Memory B cell (primary cell): Measurements from ENCODE around the gene LUZP2.
"Not testable (repeated sequence)": the region's sequence is repeated elsewhere in the genome, so short reads cannot be mapped to it uniquely, and the experiment has no call there.

Source experiments
- ATAC-seq: fragments of 150-1000 bp; cut with Tn5 transposase; 2 replicates; pipeline ENCODE4 v1.10.0; 2021; ENCODE audit warnings: low read depth, mild to moderate bottlenecking, moderate library complexity
- DNase-seq, 2 donors: peaks; one replicate each; pipeline ENCODE4 v3.0.0; 2022; ENCODE audit warnings: low spot score in 2 of 2
- H3K27ac Mint-ChIP-seq: one replicate; pipeline ENCODE4 v1.8.0; 2022; ENCODE audit warnings: mild to moderate bottlenecking, moderate library complexity, mixed read lengths
- H3K27me3 Mint-ChIP-seq: one replicate; pipeline ENCODE4 v1.8.0; 2022; ENCODE audit warnings: mixed read lengths
- H3K36me3 Mint-ChIP-seq: one replicate; pipeline ENCODE4 v1.8.0; 2022; ENCODE audit warnings: mild to moderate bottlenecking, mixed read lengths
- H3K4me1 Mint-ChIP-seq: one replicate; pipeline ENCODE4 v1.8.0; 2022; ENCODE audit warnings: mixed read lengths
- H3K4me3 Mint-ChIP-seq: one replicate; pipeline ENCODE4 v1.8.0; 2022; ENCODE audit warnings: mild to moderate bottlenecking, moderate library complexity, mixed read lengths
- H3K9me3 Mint-ChIP-seq: one replicate; pipeline ENCODE4 v1.8.0; 2022; ENCODE audit warnings: mixed read lengths

The LUZP2 gene

DNA sequence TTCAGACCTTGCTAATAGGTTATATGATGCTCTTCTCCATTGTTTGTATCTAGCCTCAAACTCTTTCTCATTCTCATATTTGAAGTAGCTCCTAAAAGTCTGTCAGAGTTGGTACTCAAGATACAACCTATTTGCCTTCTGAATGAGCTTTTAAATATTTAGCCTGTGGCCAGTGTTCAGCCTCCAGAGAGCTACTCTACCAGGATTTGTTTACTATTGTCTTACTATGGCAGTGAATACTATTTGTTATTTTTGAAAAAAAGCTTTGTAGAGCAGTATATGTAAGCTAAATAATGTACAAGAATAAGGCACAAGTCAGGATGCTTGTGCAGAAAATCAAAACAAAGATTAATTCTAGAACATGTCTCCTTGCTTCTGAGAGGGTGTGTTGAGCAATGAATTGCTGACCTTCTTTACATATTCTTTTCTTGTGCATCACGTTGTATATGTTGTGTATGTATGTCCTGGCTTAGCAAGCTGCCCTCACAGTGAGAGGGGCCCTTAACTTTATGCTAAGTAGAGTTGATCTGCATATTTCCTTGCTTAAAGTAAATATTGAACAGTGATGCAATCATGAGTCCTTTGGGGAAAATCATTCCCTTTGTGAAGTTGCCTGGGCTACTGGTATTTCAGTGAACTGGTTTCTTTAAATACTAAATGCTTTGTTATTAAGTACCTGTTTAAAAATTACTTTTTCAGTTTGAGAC lies 438.0 kb downstream of the LUZP2 start:
- no peaks in the 10 kb centered on the region for H3K27me3 Mint-ChIP-seq
- no peaks in the 10 kb centered on the region for H3K36me3 Mint-ChIP-seq
- peaks cover 4% of the 10 kb centered on the region for H3K9me3 Mint-ChIP-seq
- H3K4me1 Mint-ChIP-seq: no peaks in the 10 kb centered on the region
- H3K27ac Mint-ChIP-seq: no peak overlapping the region
- no peak for DNase-seq
- ATAC-seq: no peak
- no peak overlapping the region for H3K4me3 Mint-ChIP-seq

GRCh38 chr11:24944891-24945290 lies 448.0 kb downstream of the LUZP2 start:
- H3K27ac Mint-ChIP-seq: no peak overlapping the region
- no peaks in the 10 kb centered on the region for H3K27me3 Mint-ChIP-seq
- peaks cover 2% of the 10 kb centered on the region for H3K9me3 Mint-ChIP-seq
- DNase-seq (no peak), ATAC-seq (no peak)
- no peaks in the 10 kb centered on the region for H3K36me3 Mint-ChIP-seq
- H3K4me3 Mint-ChIP-seq: no peak overlapping the region
- H3K4me1 Mint-ChIP-seq: no peaks in the 10 kb centered on the region

GRCh38 chr11:24949406-24949805 lies 452.6 kb downstream of the LUZP2 start:
- no peaks in the 10 kb centered on the region for H3K4me1 Mint-ChIP-seq
- H3K36me3 Mint-ChIP-seq: no peaks in the 10 kb centered on the region
- H3K9me3 Mint-ChIP-seq: peaks cover 3% of the 10 kb centered on the region
- H3K4me3 Mint-ChIP-seq: no peak overlapping the region
- no peak overlapping the region for H3K27ac Mint-ChIP-seq
- ATAC-seq (no peak), DNase-seq (no peak)
- no peaks in the 10 kb centered on the region for H3K27me3 Mint-ChIP-seq

- ATAC-seq: no peak
- Mint-ChIP-seq H3K9me3 (peaks cover 1% of the 10 kb centered on the region), H3K4me3 (no peak overlapping the region), H3K27ac (no peak overlapping the region), H3K36me3 (no peaks in the 10 kb centered on the region), H3K4me1 (no peaks in the 10 kb centered on the region), H3K27me3 (no peaks in the 10 kb centered on the region)
- DNase-seq: no peak
Measured at GRCh38 chr11:24963852-24964251, 467.0 kb downstream of the LUZP2 start.

- Mint-ChIP-seq H3K4me3 (no peak overlapping the region), H3K4me1 (no peaks in the 10 kb centered on the region), H3K36me3 (no peaks in the 10 kb centered on the region), H3K27ac (no peak overlapping the region), H3K9me3 (peaks cover 1% of the 10 kb centered on the region), H3K27me3 (no peaks in the 10 kb centered on the region)
- ATAC-seq: no peak
- no peak for DNase-seq
Measured at GRCh38 chr11:24965748-24966147, 468.9 kb downstream of the LUZP2 start.

GRCh38 chr11:24993903-24994302 lies 497.1 kb downstream of the LUZP2 start:
- H3K27me3 Mint-ChIP-seq, H3K4me1 Mint-ChIP-seq, H3K36me3 Mint-ChIP-seq, H3K4me3 Mint-ChIP-seq, ATAC-seq, DNase-seq, H3K27ac Mint-ChIP-seq, H3K9me3 Mint-ChIP-seq: not testable (repeated sequence)

DNA sequence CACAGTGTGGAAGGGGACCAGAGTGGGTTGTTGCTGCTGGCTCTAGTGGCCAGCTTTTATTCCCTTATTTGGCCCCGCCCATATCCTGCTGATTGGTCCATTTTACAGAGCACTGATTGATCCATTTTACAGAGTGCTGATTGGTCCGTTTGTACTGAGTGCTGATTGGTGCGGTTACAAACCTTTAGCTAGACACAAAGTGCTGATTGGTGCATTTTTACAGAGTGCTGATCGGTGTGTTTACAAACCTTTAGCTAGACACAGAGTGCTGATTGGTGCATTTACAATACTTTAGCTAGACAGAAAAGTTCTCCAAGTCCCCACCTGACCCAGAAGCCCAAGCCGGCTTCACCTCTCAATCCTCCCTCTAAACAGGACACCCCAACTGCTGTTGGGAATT lies 503.1 kb downstream of the LUZP2 start:
- ATAC-seq: not testable (repeated sequence)

DNA sequence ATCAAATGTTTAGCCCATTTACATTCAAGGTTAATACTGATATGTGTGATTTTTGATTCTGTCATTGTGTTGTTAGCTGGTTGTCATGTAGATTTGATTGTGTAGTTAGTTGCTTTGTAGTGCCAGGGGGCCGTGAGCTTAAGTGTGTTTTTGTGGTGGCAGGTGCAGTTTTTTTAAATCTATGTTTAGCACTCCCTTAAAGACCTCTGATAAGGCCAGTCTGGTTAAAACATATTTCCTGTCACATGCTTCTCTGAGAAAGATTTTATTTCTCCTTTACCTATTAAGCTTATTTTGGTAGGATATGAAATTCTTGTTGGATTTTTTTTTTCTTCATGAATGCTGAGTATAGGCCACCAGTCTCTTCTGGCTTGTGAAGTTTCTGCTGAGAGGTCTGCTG lies 540.6 kb downstream of the LUZP2 start:
- H3K4me1 Mint-ChIP-seq: no peaks in the 10 kb centered on the region
- DNase-seq (no peak), ATAC-seq (no peak)
- no peaks in the 10 kb centered on the region for H3K36me3 Mint-ChIP-seq
- H3K27me3 Mint-ChIP-seq: no peaks in the 10 kb centered on the region
- H3K27ac Mint-ChIP-seq: no peak overlapping the region
- H3K9me3 Mint-ChIP-seq: peaks cover 2% of the 10 kb centered on the region
- H3K4me3 Mint-ChIP-seq: no peak overlapping the region

More for the DNA sequence above, 503.1 kb downstream of the LUZP2 start:
- H3K4me3 Mint-ChIP-seq, DNase-seq, H3K27me3 Mint-ChIP-seq, H3K36me3 Mint-ChIP-seq, H3K4me1 Mint-ChIP-seq, H3K27ac Mint-ChIP-seq, H3K9me3 Mint-ChIP-seq: not testable (repeated sequence)

- Mint-ChIP-seq H3K9me3 (peaks cover 2% of the 10 kb centered on the region), H3K27ac (no peak overlapping the region), H3K27me3 (no peaks in the 10 kb centered on the region), H3K4me3 (no peak overlapping the region), H3K4me1 (no peaks in the 10 kb centered on the region), H3K36me3 (no peaks in the 10 kb centered on the region)
- DNase-seq: no peak
- no peak for ATAC-seq
Measured at GRCh38 chr11:25038131-25038530, 541.3 kb downstream of the LUZP2 start.

GRCh38 chr11:25039165-25039564 lies 542.3 kb downstream of the LUZP2 start:
- ATAC-seq (no peak), DNase-seq (no peak)
- peaks cover 2% of the 10 kb centered on the region for H3K9me3 Mint-ChIP-seq

DNA sequence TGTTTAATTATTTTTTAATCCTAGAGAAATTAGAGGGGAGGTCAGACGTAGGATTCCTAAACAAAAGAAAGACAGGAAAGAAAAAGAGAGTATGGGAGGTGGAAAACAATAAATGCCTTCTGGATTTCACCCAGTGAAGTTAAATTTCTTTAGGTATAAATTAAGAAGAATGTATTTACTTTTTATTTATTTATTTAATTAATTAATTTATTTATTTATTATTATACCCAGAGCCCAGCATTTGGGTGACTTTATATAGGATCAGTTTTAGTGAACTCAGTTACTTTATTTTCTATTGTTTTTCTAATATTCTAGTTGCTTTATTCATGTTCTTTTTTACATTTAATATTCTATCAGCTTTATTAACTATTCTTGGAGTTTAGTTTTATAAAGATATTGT lies 551.8 kb downstream of the LUZP2 start:
- Mint-ChIP-seq H3K4me1 (no peaks in the 10 kb centered on the region), H3K36me3 (no peaks in the 10 kb centered on the region), H3K27ac (no peak overlapping the region), H3K27me3 (no peaks in the 10 kb centered on the region), H3K4me3 (no peak overlapping the region), H3K9me3 (peaks cover 2% of the 10 kb centered on the region)
- DNase-seq: no peak
- ATAC-seq: no peak

More at GRCh38 chr11:25039165-25039564, 542.3 kb downstream of the LUZP2 start:
- H3K27me3 Mint-ChIP-seq: no peaks in the 10 kb centered on the region
- no peak overlapping the region for H3K27ac Mint-ChIP-seq
- H3K4me3 Mint-ChIP-seq: no peak overlapping the region
- H3K36me3 Mint-ChIP-seq: no peaks in the 10 kb centered on the region
- H3K4me1 Mint-ChIP-seq: no peaks in the 10 kb centered on the region

GRCh38 chr11:25052844-25053243 lies 556.0 kb downstream of the LUZP2 start:
- H3K4me1 Mint-ChIP-seq: no peaks in the 10 kb centered on the region
- H3K9me3 Mint-ChIP-seq: peaks cover 3% of the 10 kb centered on the region
- no peak for ATAC-seq
- no peaks in the 10 kb centered on the region for H3K36me3 Mint-ChIP-seq
- no peak overlapping the region for H3K27ac Mint-ChIP-seq
- no peak for DNase-seq
- H3K4me3 Mint-ChIP-seq: no peak overlapping the region
- H3K27me3 Mint-ChIP-seq: no peaks in the 10 kb centered on the region

- no peaks in the 10 kb centered on the region for H3K36me3 Mint-ChIP-seq
- DNase-seq: no peak
- H3K27me3 Mint-ChIP-seq: no peaks in the 10 kb centered on the region
- peaks cover 3% of the 10 kb centered on the region for H3K9me3 Mint-ChIP-seq
- no peaks in the 10 kb centered on the region for H3K4me1 Mint-ChIP-seq
- ATAC-seq: no peak
- no peak overlapping the region for H3K27ac Mint-ChIP-seq
- no peak overlapping the region for H3K4me3 Mint-ChIP-seq
Measured at GRCh38 chr11:25057861-25058260, 561.0 kb downstream of the LUZP2 start.

DNA sequence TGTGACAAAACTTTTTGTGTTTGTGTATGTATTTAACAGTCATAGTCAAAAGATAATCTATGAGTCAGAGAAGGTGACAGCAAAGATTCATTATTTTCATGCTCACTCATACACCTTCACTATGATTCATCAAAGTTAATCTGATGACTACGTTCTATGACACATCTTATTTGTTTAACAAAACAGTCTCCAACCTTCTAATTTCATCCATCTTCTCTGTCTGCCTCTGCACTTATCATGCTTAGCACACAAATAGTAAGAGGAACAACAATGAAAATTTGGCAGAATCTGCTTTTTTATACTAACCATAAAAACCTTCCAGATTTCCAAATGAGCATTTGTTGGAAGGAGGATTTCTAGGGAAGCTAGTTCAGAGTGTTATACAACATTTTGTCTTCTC lies 568.9 kb downstream of the LUZP2 start:
- ATAC-seq: no peak
- no peaks in the 10 kb centered on the region for H3K27me3 Mint-ChIP-seq
- H3K4me1 Mint-ChIP-seq: no peaks in the 10 kb centered on the region
- peaks cover 8% of the 10 kb centered on the region for H3K9me3 Mint-ChIP-seq
- DNase-seq: no peak
- H3K27ac Mint-ChIP-seq: no peak overlapping the region
- no peaks in the 10 kb centered on the region for H3K36me3 Mint-ChIP-seq
- no peak overlapping the region for H3K4me3 Mint-ChIP-seq

DNA sequence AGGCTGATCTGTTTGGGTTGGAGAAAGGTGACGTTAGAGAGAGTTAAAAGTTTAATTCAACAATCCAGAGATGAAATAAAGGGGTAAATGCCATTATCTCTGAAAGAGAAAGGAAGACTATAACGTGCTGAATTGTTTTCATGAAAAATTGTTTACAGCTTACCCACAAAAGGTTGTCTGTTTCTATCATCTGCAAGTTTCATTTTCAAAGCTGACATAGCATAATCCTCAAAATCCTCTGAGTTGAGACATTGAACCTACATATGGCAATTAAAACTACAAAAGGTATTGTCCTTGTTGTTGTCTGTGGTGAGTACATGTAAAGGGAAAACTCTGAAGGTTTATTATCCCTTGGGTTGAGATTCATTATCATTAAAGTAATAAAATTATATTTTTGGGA lies 569.9 kb downstream of the LUZP2 start:
- DNase-seq (no peak), ATAC-seq (no peak)
- Mint-ChIP-seq H3K9me3 (peaks cover 8% of the 10 kb centered on the region), H3K4me3 (no peak overlapping the region), H3K27me3 (no peaks in the 10 kb centered on the region), H3K4me1 (no peaks in the 10 kb centered on the region), H3K27ac (no peak overlapping the region), H3K36me3 (no peaks in the 10 kb centered on the region)
